ENCODE data around the gene APOBEC4. TPM values are rescaled to one million over a fixed set of nuclear protein-coding genes. Genes with fewer than 3 reads are reported as not detected.

APOBEC4 gene
- total RNA-seq, 1 donor from 2014 or later = not detected

DNA sequence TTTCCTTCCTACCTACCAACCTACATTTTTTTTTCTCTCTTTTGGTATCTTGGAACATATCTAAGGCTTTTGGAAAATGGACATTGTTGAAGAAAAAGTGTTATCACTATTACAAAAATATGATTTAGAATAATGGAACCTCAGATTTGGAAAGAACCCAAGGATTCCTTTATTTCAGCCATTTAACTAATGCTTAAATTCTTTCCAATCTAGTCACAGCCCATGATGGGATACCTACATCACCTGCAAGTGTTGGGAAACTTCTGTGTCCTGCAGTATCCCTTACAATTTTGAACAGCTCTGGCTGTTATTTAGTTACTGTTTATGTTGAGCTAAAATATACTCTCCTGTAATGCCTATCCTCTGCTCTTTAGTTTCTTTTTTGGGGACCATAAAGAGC is 22.3 kb upstream of the APOBEC4 start:
- Mint-ChIP-seq H3K27ac (ENCODE audit: unreplicated experiment) (no peak overlapping the region), H3K27me3 (ENCODE audit: unreplicated experiment) (peaks cover 2% of the 10 kb centered on the region), H3K4me1 (ENCODE audit: unreplicated experiment) (no peaks in the 10 kb centered on the region), H3K9me3 (ENCODE audit: unreplicated experiment) (no peaks in the 10 kb centered on the region), H3K4me3 (ENCODE audit: unreplicated experiment) (no peak overlapping the region), H3K36me3 (ENCODE audit: low read depth, unreplicated experiment) (peaks cover 9% of the 10 kb centered on the region)
- TF ChIP-seq CTCF (IDR thresholded peaks at IDR 0.05; ENCODE audit: unreplicated experiment) = no peak
- DNase-seq (ENCODE audit: low spot score) = no peak

GRCh38 chr1:183674886-183675285 is 21.8 kb upstream of the APOBEC4 start:
- peaks cover 2% of the 10 kb centered on the region for H3K27me3 Mint-ChIP-seq (ENCODE audit: unreplicated experiment)
- no peak overlapping the region for H3K27ac Mint-ChIP-seq (ENCODE audit: unreplicated experiment)
- no peak for TF ChIP-seq CTCF (IDR thresholded peaks at IDR 0.05; ENCODE audit: unreplicated experiment)
- H3K4me1 Mint-ChIP-seq (ENCODE audit: unreplicated experiment) = no peaks in the 10 kb centered on the region
- no peak overlapping the region for H3K4me3 Mint-ChIP-seq (ENCODE audit: unreplicated experiment)
- no peak for DNase-seq (ENCODE audit: low spot score)
- peaks cover 9% of the 10 kb centered on the region for H3K36me3 Mint-ChIP-seq (ENCODE audit: low read depth, unreplicated experiment)
- H3K9me3 Mint-ChIP-seq (ENCODE audit: unreplicated experiment) = no peaks in the 10 kb centered on the region

GRCh38 chr1:183674339-183674738 is 21.2 kb upstream of the APOBEC4 start:
- no peaks in the 10 kb centered on the region for H3K4me1 Mint-ChIP-seq (ENCODE audit: unreplicated experiment)
- no peak for DNase-seq (ENCODE audit: low spot score)
- peaks cover 9% of the 10 kb centered on the region for H3K36me3 Mint-ChIP-seq (ENCODE audit: low read depth, unreplicated experiment)
- H3K27ac Mint-ChIP-seq (ENCODE audit: unreplicated experiment) = no peak overlapping the region
- H3K27me3 Mint-ChIP-seq (ENCODE audit: unreplicated experiment) = peaks cover 2% of the 10 kb centered on the region
- no peak overlapping the region for H3K4me3 Mint-ChIP-seq (ENCODE audit: unreplicated experiment)
- no peak for TF ChIP-seq CTCF (IDR thresholded peaks at IDR 0.05; ENCODE audit: unreplicated experiment)
- H3K9me3 Mint-ChIP-seq (ENCODE audit: unreplicated experiment) = no peaks in the 10 kb centered on the region

GRCh38 chr1:183673605-183674323 is 20.6 kb upstream of the APOBEC4 start:
- Mint-ChIP-seq H3K4me3 (ENCODE audit: unreplicated experiment) (no peak overlapping the region), H3K9me3 (ENCODE audit: unreplicated experiment) (no peaks in the 10 kb centered on the region), H3K36me3 (ENCODE audit: low read depth, unreplicated experiment) (peaks cover 9% of the 10 kb centered on the region), H3K27me3 (ENCODE audit: unreplicated experiment) (peaks cover 2% of the 10 kb centered on the region), H3K27ac (ENCODE audit: unreplicated experiment) (no peak overlapping the region), H3K4me1 (ENCODE audit: unreplicated experiment) (no peaks in the 10 kb centered on the region)
- DNase-seq (ENCODE audit: low spot score) = no peak
- TF ChIP-seq CTCF (IDR thresholded peaks at IDR 0.05; ENCODE audit: unreplicated experiment) = no peak

DNA sequence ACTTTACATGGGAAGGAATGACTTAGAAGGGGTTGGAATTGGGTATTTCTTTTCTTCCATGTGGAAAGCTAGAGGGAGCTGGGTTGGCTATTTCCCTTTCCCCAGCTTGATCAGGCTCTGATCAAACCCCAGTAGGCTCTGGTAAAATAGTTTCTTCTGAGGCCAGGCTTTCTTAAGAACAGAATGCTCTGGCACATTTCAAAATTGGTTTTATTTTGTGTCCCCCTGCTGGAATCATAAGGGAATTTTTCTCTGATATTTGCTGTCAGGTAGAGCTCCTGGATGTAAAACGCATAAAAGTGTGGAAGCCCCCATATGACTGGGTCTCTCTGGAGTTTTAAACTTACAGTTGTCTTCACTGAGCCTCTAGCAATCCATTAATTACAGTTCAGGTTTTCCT is 17.1 kb upstream of the APOBEC4 start:
- peaks cover 9% of the 10 kb centered on the region for H3K36me3 Mint-ChIP-seq (ENCODE audit: low read depth, unreplicated experiment)
- no peaks in the 10 kb centered on the region for H3K9me3 Mint-ChIP-seq (ENCODE audit: unreplicated experiment)
- DNase-seq (ENCODE audit: low spot score) = no peak
- no peaks in the 10 kb centered on the region for H3K4me1 Mint-ChIP-seq (ENCODE audit: unreplicated experiment)
- H3K27ac Mint-ChIP-seq (ENCODE audit: unreplicated experiment) = no peak overlapping the region
- peak; percentile 43 for TF ChIP-seq CTCF (IDR thresholded peaks at IDR 0.05; ENCODE audit: unreplicated experiment)
- H3K4me3 Mint-ChIP-seq (ENCODE audit: unreplicated experiment) = no peak overlapping the region
- H3K27me3 Mint-ChIP-seq (ENCODE audit: unreplicated experiment) = no peaks in the 10 kb centered on the region

Data from endothelial cell (in vitro differentiated cells).